AG09309 (cell line): ENCODE data around the gene RBFOX2.

ENCODE experiments used
- DNase-seq: peaks from one replicate; pipeline ENCODE4 v3.0.0-alpha.2; 2010; ENCODE audit warnings: low read depth
- H3K4me3 ChIP-seq: 2 replicates; pipeline ENCODE4 v1.5.1; 2011; ENCODE audit warnings: mild to moderate bottlenecking, low read depth, low read length, moderate library complexity; ENCODE audit not compliant: control insufficient read depth
- CTCF ChIP-seq: IDR thresholded peaks from 2 replicates; pipeline ENCODE4 v1.5.1; 2011; ENCODE audit warnings: mild to moderate bottlenecking, low read depth, low read length, inconsistent platforms; ENCODE audit not compliant: insufficient read depth, control insufficient read depth; ENCODE audit errors: missing control alignments

RBFOX2 gene

GRCh38 chr22:35695202-35695601 is 333.4 kb downstream of the RBFOX2 start:
- DNase-seq, result no peak
- TF ChIP-seq CTCF, result no peak
- H3K4me3 ChIP-seq, result no peak overlapping the region

GRCh38 chr22:35690001-35690400 is 338.6 kb downstream of the RBFOX2 start:
- no peak overlapping the region for H3K4me3 ChIP-seq
- no peak for TF ChIP-seq CTCF
- DNase-seq, result no peak

- no peak overlapping the region for H3K4me3 ChIP-seq
- no peak for TF ChIP-seq CTCF
- no peak for DNase-seq
These were observed 339.5 kb downstream of the RBFOX2 start for GRCh38 chr22:35688913-35689675.
